Mucosa of rectum (tissue), 2 donors: ENCODE data around the gene FLNA.

ENCODE experiments used
- H3K27ac ChIP-seq, 2 donors: one replicate each; pipeline ENCODE4 v1.7.0; 2013; ENCODE audit warnings: inconsistent platforms in 2 of 2, low read depth in 2 of 2, low read length in 2 of 2
- H3K27me3 ChIP-seq, 2 donors: one replicate each; pipeline ENCODE4 v1.7.0; 2013; ENCODE audit warnings: low read length in 2 of 2; ENCODE audit not compliant: control insufficient read depth in 2 of 2, insufficient read depth in 2 of 2
- H3K36me3 ChIP-seq, 2 donors: one replicate each; pipeline ENCODE4 v1.7.0; 2013; ENCODE audit warnings: low read length in 2 of 2; ENCODE audit not compliant: control insufficient read depth in 2 of 2, insufficient read depth in 2 of 2
- H3K4me1 ChIP-seq, 2 donors: one replicate each; pipeline ENCODE4 v1.7.0; 2013; ENCODE audit warnings: low read length in 2 of 2, mild to moderate bottlenecking in 1 of 2; ENCODE audit not compliant: control insufficient read depth in 2 of 2, insufficient read depth in 2 of 2
- H3K4me3 ChIP-seq, 2 donors: one replicate each; pipeline ENCODE4 v1.7.0; 2013; ENCODE audit warnings: low read length in 2 of 2
- H3K9ac ChIP-seq, 2 donors: one replicate each; pipeline ENCODE4 v1.7.0; 2013; ENCODE audit warnings: low read length in 2 of 2, low read depth in 1 of 2, mild to moderate bottlenecking in 1 of 2
- H3K9me3 ChIP-seq, 2 donors: one replicate each; pipeline ENCODE4 v1.7.0; 2013; ENCODE audit warnings: low read length in 2 of 2; ENCODE audit not compliant: control insufficient read depth in 2 of 2
- donor health status: healthy.
- donor health status: Normal muscosa, but diverticular disease.

The FLNA gene

DNA sequence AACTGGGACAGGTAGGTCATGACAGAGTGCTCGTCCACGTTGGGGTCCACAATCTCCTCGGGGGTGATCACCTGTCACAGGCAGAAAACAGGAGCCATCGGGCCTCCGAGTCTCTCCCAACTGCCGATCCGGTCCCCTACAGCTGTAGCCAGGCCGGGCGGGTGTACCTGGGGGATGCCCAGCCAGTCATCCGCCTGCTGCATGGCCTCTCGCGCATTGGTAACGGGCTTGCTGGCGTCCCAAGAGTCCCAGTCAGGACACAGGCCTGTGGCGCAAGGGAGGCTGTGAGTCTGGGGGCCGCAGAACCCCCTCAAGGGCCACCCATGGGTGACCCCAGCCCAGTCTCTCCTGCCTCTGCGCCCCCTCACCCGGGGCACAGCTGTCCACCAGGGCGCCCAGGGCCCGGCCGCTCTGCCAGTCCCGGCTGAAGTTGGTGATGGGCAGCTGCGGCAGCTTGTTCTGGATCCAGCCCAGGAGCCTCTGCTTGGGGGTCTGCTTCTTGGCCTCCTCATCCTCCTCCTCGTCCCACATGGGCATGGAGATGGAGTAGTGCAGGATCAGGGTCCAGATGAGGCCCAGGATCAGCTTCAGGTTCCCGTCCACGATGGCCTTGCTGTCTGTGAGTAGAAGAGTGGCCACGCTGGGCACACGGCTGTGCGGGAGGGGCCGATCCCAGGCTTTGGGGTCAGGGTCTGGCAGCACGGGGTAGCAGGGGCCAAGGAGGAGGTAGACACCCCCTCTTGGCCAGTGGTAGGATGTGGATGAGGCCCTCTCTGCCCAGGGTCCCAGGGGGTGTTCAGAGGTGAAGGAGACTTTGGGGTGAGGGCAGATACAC is 6.7 kb downstream of the FLNA start:
- H3K4me1 ChIP-seq = peaks cover 3 to 10% of the 10 kb centered on the region in 2 donors
- H3K27me3 ChIP-seq = peaks cover 5 to 10% of the 10 kb centered on the region in 2 donors
- no peaks in the 10 kb centered on the region for H3K9me3 ChIP-seq
- peaks cover 3 to 7% of the 10 kb centered on the region in 2 donors for H3K36me3 ChIP-seq
- peak overlapping the region; percentile 80 to 90 for H3K27ac ChIP-seq
- peak overlapping the region in 1 of 2 donors; percentile 32 for H3K9ac ChIP-seq
- H3K4me3 ChIP-seq = no peak overlapping the region

DNA sequence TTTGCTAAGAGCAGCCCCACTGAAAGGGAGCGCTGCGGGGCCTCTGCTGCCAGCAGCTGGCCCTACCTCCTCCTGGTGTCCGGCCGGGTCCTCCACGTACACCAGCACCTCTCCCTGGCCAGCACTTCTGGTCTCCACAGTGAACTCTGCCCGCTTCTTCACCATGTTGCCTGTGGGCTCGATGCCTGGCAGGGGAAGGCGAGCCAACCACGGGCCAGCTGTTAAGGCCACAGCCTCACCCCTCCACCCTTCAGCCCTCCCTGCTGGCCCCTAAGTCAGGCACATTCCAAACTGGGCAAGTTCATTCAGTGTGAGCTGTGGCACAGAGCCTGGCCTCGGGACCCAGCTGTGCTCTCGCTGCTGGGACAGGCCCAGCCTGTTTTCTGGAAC is 7.8 kb downstream of the FLNA start:
- peaks cover 6 to 12% of the 10 kb centered on the region in 2 donors for H3K36me3 ChIP-seq
- H3K9ac ChIP-seq = no peak overlapping the region
- peaks cover 3 to 10% of the 10 kb centered on the region in 2 donors for H3K4me1 ChIP-seq
- no peaks in the 10 kb centered on the region for H3K9me3 ChIP-seq
- no peak overlapping the region for H3K4me3 ChIP-seq
- H3K27ac ChIP-seq = peak overlapping the region in 1 of 2 donors; percentile 16
- H3K27me3 ChIP-seq = peaks cover 5% of the 10 kb centered on the region in 2 donors

DNA sequence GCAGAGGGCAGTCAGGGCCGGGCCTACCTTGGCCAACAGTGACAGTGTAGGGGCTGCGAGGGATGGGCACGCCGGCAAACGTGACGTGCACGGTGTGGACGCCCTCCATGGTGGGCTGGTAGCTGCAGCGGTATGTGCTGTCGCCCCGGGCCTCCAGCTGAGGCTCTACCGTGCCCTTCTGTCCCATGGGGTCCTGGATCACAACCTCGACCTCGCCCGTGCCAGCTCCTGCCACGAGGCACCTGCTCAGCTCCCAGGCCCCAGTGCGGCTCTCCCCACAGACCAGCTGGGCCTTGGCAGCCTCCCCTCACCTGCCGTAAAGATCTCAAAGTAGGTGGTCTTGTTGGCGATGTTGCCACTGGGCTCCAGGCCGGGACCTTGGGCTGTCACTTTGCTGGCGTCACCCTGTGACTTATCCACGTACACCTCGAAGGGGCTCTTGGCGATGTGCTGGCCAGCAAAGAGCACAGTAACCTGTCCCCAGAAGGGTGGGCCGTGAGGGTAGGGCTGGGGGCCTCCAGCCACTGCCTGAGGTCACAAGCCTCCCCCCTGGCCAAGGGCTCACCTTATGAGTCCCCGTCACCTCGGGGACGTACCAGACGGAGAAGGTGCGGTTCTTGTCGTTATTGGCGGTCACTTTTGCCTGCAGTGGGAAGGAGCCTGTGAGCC is 8.3 kb downstream of the FLNA start:
- no peak overlapping the region for H3K9ac ChIP-seq
- peaks cover 3 to 10% of the 10 kb centered on the region in 2 donors for H3K4me1 ChIP-seq
- peaks cover 5% of the 10 kb centered on the region in 2 donors for H3K27me3 ChIP-seq
- H3K36me3 ChIP-seq = peaks cover 9 to 16% of the 10 kb centered on the region in 2 donors
- H3K9me3 ChIP-seq = no peaks in the 10 kb centered on the region
- H3K27ac ChIP-seq = peak overlapping the region in 1 of 2 donors; percentile 16
- H3K4me3 ChIP-seq = no peak overlapping the region

GRCh38 chrX:154365052-154365600 is 9.3 kb downstream of the FLNA start:
- peaks cover 9 to 16% of the 10 kb centered on the region in 2 donors for H3K36me3 ChIP-seq
- no peak overlapping the region for H3K4me3 ChIP-seq

DNA sequence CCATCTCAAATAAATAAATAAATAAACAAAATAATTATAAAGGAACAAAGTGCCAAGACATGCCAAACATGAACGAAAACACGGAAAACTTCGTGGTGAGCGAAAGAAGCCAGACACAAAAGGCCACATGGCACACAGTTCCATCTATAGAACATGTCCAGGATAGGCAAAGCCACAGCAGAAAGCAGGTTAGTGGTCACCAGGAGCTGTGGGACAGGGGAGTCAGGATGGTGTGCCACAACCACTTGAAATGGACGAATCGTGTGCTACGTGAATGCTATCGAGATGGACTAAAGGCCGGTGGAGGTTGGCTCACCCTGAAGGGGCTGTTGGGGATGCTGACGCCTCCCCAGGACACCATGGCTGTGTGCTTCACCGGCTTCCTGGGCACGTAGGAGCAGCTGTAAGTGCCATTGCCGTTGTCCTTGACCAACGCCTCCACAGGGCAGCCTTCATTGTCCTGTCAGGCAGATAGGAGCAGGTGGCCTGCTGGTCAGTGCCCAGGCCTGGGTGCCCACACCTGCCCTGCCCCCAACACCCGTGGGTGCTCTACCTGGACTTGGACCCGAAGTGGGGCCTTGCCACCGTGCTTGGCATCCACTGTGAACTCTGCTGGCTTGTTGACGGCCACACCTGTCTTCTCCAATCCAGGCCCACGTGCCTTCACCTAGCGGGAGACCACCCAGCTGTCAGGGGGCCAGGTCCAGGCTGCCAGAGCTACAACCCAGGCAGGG is 10.6 kb downstream of the FLNA start:
- Histone ChIP-seq H3K27me3 (no peaks in the 10 kb centered on the region), H3K4me1 (peaks cover 0 to 10% of the 10 kb centered on the region in 2 donors), H3K4me3 (no peak overlapping the region), H3K9me3 (no peaks in the 10 kb centered on the region), H3K36me3 (peaks cover 9 to 19% of the 10 kb centered on the region in 2 donors), H3K27ac (no peak overlapping the region), H3K9ac (no peak overlapping the region)

More at GRCh38 chrX:154365052-154365600, 9.3 kb downstream of the FLNA start:
- Histone ChIP-seq H3K27me3 (peaks cover 5% of the 10 kb centered on the region in 2 donors), H3K4me1 (peaks cover 0 to 10% of the 10 kb centered on the region in 2 donors), H3K9me3 (no peaks in the 10 kb centered on the region), H3K9ac (no peak overlapping the region), H3K27ac (no peak overlapping the region)

DNA sequence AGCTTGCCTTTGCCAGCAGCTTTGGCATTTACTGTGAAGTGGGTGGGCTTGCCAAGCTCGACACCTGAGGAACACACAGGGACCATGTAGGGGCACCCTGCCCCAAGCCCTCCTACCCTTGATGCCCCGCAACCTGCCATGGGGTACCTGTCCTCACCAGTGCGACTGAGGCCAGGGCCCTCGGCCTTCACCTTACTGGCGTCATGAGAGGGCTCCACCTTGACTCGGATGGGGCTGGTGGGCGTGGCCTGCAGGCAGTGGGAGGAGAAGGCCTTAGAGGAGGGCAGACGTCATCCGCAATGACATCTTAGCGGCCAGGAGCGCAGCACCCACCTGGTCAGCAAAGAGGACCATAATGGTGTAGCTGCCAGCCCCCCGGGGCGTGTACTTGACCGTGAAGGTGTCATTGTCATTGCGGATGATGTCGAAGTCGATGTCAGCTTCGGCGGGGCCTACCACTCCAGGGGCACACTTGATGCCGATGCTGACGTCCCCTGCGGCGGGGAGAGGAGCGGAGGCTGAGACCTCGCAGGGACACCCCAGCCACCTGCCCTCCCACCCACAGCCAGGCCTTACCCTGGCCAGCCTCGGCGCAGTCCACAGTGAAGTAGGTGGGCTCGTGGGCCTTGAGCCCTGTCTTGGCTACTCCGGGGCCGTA is 12.2 kb downstream of the FLNA start:
- Histone ChIP-seq H3K4me1 (no peaks in the 10 kb centered on the region), H3K4me3 (no peak overlapping the region), H3K36me3 (peaks cover 9 to 23% of the 10 kb centered on the region in 2 donors), H3K27me3 (no peaks in the 10 kb centered on the region), H3K27ac (no peak overlapping the region), H3K9me3 (no peaks in the 10 kb centered on the region), H3K9ac (no peak overlapping the region)

DNA sequence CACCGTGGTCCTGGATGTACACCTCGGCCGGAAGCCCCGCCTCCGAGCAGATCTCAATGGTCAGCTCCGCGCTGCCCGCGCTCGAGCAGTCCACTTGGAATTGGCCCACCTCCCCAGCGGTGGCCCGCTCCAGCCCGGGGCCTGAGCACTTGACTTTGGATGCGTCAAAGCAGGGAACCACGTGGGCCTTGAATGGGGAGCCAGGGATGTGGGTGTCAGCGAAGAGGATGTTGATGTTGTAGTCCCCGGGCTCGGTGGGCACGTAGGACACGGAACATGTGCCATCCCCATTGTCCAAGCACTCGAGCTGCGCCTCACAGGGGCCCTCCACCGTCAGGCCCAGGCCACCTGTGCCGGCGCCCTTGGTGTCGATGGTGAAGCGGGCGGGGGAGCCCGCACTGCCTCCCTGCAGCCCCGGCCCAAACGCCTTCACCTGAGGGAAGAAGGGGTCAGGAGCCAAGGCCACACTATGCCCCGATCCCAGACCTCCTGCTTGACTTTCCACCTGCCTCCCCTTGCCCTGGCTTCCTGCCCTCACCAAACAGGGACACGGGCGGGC is 14.2 kb downstream of the FLNA start:
- peaks cover 9 to 23% of the 10 kb centered on the region in 2 donors for H3K36me3 ChIP-seq
- H3K4me1 ChIP-seq = no peaks in the 10 kb centered on the region
- no peak overlapping the region for H3K27ac ChIP-seq
- no peak overlapping the region for H3K4me3 ChIP-seq
- H3K9me3 ChIP-seq = no peaks in the 10 kb centered on the region
- H3K27me3 ChIP-seq = no peaks in the 10 kb centered on the region
- no peak overlapping the region for H3K9ac ChIP-seq

- Histone ChIP-seq H3K9me3 (no peaks in the 10 kb centered on the region), H3K36me3 (peaks cover 9 to 23% of the 10 kb centered on the region in 2 donors), H3K4me1 (no peaks in the 10 kb centered on the region), H3K9ac (no peak overlapping the region), H3K27me3 (no peaks in the 10 kb centered on the region), H3K27ac (no peak overlapping the region), H3K4me3 (no peak overlapping the region)
These were observed 14.9 kb downstream of the FLNA start for GRCh38 chrX:154359362-154360154.

GRCh38 chrX:154358829-154359228 is 15.6 kb downstream of the FLNA start:
- H3K9ac ChIP-seq = no peak overlapping the region
- no peaks in the 10 kb centered on the region for H3K9me3 ChIP-seq
- H3K27ac ChIP-seq = no peak overlapping the region
- peaks cover 9 to 20% of the 10 kb centered on the region in 2 donors for H3K36me3 ChIP-seq
- H3K27me3 ChIP-seq = no peaks in the 10 kb centered on the region
- no peak overlapping the region for H3K4me3 ChIP-seq
- no peaks in the 10 kb centered on the region for H3K4me1 ChIP-seq
